HCEC 1CT (cell line): ENCODE data around the gene CCDC188.

ENCODE experiments used
- DNase-seq: peaks from one replicate; pipeline ENCODE4 v3.0.0-alpha.2; 2017

CCDC188 gene

GRCh38 chr22:20150381-20151275 is at the start of gene CCDC188:
Gene CCDC188, minus strand, starts transcription at chr22:20151055. Its CDS starts 69 bp downstream, at chr22:20150986.
- DNase-seq, result no peak

- no peak for DNase-seq
These were observed 49.1 kb upstream of the CCDC188 start for GRCh38 chr22:20199906-20200305.

- DNase-seq, result no peak
These were observed 48.6 kb upstream of the CCDC188 start for GRCh38 chr22:20199413-20199842.

GRCh38 chr22:20198557-20199319 is 47.9 kb upstream of the CCDC188 start:
- DNase-seq, result no peak

- DNase-seq, result no peak
These were observed 46.7 kb upstream of the CCDC188 start for GRCh38 chr22:20197407-20198030.

GRCh38 chr22:20196094-20196842 is 45.4 kb upstream of the CCDC188 start:
- no peak for DNase-seq

GRCh38 chr22:20194681-20195593 is 44.1 kb upstream of the CCDC188 start:
- DNase-seq, result no peak

GRCh38 chr22:20193761-20194494 is 43.1 kb upstream of the CCDC188 start:
- no peak for DNase-seq

GRCh38 chr22:20192972-20193760 is 42.3 kb upstream of the CCDC188 start:
- no peak for DNase-seq

GRCh38 chr22:20192293-20192971 is 41.6 kb upstream of the CCDC188 start:
- DNase-seq, result no peak

- DNase-seq, result no peak
These were observed 40.9 kb upstream of the CCDC188 start for GRCh38 chr22:20191803-20192202.

GRCh38 chr22:20191000-20191515 is 40.2 kb upstream of the CCDC188 start:
- no peak for DNase-seq

GRCh38 chr22:20188567-20188877 is 37.7 kb upstream of the CCDC188 start:
- DNase-seq, result no peak

GRCh38 chr22:20187777-20188566 is 37.1 kb upstream of the CCDC188 start:
- no peak for DNase-seq

- no peak for DNase-seq
These were observed 36.2 kb upstream of the CCDC188 start for GRCh38 chr22:20186871-20187546.

GRCh38 chr22:20186183-20186870 is 35.5 kb upstream of the CCDC188 start:
- DNase-seq, result no peak

- DNase-seq, result no peak
These were observed 34.9 kb upstream of the CCDC188 start for GRCh38 chr22:20185750-20186149.
